Stromal cell of bone marrow (primary cell): Measurements from ENCODE around the gene SLC38A8.

Experiments used
- DNase-seq: peaks from one replicate; pipeline ENCODE4 v3.0.0-alpha.2; 2012; ENCODE audit warnings: low read depth

Gene SLC38A8

DNA sequence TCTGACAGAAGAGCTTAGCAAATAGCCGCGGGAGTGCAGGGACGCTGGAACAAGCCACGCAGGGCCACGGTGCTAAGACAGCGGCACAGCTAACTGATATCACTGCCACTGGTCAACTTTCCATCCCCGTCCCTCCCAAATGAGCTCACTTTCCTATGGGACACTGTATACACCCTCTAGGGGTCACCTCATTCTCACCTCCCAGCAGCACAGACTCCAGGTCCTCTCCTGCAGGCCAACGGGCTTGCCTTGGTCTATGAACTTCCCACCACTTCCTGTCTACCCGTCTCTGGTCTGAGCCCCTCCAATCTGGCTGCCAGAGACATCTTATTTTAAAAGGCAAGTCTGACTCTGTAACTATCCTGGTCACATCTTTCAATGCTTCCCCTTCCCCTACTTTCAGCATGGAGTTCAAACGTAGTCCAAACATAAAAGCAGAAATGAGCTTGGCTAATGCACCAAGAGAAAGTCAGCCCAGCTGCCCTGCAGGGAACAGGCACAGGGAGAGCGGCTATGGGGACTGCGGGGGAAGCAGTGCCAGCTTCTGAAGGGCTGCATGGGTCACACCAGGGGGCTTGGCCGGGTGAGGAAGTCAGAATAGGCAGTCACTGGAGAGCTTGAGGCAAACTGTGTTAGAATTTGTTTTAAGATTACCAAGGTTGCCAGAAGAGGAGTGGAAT, 26.3 kb upstream of the SLC38A8 start:
- DNase-seq, result no peak

DNA sequence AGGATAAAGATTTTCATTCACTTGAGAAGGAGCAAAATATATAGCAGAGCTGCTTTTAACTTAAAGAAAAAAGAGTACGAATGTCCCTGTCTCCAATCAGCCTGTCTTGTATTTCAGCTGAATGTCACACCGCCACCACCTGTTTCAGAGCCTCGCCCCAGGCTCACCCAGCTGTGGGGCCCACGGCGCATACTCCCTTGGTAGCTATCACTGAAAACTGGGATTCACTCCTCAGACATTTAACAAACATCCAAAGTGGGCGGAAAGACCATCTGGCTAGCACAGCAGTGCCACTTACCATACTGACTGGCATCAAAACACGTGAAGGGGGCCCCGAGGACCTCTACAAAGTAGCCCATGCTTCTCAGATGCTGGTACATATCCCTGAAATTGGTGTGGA, 25.4 kb upstream of the SLC38A8 start:
- DNase-seq, result no peak

DNA sequence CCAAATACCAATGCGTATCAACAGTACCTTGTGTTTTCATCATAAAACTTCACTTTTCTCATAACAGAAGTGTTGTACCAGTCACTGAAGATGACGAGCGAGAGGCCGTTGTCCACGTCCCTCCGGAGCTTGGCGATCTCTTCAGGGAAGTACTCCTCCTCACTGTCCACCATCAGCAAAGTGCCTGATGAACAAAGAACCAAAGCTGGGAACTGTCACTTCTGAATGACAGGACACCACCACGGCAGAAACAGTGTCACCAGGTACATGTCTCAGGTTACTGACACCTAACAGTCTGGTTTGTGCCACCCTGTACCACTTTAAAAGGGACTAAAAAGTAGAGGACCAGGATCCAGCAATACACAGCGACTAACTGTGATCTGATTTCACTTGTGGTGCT, 25.0 kb upstream of the SLC38A8 start:
- no peak for DNase-seq

DNA sequence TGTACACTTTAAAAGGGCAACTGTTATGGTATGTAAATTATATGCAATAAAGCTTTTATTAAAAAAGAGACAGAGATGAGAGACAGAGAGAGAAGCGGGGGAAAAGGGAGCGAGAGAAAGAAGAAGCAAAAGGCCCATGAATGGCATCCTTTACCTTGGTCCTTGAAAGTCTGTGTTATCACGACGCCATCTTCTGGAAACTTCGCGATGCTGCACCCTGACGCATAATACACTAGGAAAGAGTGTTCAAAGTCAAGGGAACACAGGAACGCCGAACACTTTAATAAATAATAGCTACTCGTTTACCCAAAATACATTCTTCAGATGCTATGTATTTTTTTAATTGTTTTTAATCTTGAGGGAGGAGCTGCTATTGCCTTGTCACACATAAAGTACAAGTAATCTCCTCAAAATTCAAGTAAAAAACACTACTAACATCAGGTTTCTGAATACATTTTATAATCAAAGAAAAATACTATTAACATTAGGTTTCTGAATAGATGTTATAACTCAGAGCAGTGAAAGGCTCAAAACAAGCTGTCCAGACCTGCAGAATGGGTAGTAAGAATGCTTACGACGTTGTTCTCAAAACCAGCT, 23.0 kb upstream of the SLC38A8 start:
- peak; percentile 25 for DNase-seq

DNA sequence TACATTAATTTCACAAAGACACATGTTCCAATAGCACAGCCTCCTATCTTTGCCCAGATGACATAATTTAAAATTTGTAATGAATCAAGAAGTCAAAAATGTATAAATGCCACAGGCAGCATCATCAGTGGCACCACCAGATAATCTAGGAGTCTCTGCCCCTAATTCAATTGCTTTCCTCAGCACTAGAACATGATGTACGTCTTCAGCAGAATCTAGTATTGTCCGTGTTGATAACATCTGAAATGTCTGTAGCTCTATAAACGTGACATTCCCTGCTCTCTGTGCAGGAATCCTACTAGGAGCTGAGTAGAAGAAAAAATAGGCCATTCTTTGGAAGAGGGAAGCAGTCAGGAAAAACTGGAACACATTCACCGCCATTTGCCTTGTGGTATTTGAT, 21.4 kb upstream of the SLC38A8 start:
- DNase-seq, result no peak

DNA sequence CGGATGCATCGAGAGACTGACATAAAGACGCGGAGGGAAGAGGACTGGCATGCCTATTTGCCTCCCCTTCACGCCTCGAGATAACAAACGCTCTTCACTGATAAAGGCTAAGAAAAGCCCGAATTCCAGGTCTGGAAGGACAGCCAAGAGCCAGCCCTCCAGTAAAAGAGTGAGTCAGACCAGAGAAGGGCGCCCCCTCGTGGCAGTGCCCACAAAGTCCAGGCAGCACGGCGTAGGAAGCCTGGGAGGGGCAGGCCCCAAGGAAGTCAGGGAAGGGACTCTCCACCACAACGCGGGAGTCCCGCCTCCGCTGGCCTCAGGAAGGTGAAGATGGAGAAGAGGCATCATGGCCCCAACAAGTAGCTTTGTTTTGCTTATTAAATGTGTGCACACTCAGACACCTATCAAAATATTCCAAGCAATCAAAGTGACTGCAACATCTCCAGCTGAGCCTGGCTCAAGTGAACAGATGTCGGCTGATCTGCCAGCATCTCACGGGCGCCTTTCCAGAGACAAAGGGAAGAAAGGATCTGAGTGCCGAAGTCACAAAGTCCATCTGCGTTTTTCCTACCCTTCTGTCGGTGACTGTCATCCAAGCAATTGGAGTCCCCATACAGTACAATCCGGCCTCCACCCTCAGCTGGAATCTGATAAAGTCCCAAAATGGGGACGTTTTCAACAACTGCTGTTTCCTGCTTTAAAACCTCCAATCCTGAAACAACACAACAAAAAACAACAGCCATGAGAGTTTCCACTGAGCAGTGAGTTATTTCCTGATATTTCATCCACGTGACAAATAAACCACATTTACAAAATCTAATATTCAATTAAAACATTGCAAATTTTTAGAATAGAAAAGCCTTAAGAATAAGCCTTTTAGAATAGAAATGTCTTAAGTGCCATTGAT, 20.4 kb upstream of the SLC38A8 start:
- peak; percentile 47 for DNase-seq

DNA sequence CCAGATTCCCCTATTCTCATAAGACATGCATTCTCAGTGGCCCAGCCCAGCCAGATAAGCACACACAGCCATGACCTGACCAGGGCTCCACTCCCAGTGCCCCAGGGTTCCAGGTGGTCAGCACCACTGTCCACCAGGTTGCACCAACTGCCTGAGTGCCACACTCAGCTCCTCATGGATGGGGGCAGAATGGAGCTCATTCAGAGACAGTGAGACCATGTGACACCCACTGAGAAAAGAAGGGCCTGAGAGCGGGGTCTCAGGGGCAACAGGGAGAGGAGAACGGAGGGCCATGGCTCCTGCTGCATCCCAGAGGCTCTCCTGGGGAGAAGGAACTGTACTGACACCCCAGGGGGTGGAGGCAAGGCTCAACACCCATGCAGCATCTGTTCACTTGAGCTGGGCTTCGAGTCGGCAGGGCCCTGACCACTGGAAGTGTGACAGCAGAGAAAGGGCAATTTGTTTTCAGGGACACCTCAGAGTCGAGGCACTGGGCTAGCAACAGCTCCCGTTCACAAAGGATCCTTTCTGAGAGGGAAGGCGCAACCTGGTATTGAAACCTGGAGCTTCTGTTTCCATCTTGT, 18.7 kb upstream of the SLC38A8 start:
- no peak for DNase-seq

DNA sequence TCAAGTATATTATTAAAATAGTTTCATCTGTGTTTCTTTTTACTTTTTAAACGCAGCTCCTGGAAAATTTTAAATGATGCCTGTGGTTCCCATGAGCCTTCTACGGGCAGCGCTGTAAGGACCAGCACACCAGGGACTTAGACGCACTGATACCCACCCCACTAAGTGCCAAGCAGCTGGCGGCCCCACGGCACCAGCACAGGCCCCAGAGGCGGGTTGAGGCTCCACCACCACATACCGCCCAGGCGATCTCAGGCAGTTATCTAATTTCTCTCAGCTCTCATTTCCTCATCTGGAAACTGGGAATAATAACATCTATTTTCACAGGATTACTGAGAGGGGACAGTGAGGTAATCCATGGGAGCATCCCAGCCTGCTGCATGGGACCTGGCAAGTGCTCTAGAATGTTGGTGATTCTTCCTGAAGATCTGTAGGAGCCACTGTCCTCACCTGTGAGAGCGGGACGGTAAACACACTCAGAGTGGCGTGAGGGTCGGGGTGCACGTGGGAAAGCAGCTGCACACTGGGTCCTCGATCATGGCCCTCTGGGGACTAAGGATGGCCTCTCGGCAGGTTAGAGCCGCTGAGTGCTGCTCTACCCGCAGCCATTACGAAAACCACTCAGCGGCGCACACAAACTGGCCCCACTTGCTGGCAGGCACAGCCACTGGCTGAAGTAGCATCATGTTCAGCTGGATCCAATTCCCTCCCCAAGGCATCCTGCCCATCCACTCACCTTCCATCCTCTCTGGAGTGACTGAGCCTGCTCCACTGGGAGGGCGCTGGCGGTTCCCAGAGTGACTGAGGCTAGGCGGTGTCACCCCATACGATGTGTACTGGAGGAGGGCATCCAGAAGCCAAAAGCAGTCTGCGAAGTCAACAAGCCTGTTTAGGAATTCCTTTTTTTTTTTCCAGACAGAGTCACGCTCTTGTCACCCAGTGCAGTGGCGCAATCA, 17.6 kb upstream of the SLC38A8 start:
- no peak for DNase-seq

DNA sequence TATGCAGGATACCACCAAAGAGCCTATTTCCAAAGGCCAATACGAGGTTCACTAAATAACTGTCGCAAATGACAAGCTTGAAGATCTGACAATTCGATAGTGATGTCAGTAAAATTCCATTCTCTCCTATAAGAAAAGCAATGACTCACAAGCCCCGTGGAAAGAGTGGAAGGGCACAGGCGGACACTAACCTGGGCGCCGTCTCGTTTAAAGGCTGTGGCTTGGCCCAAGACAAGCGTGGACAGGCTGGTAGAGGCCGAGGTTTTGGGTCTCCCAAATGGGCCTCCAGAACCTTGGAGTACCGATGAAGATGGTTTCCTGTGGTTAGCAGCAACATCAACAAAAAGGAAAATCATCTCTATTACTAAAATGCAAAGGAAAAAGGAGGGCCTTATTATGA, 16.5 kb upstream of the SLC38A8 start:
- no peak for DNase-seq

DNA sequence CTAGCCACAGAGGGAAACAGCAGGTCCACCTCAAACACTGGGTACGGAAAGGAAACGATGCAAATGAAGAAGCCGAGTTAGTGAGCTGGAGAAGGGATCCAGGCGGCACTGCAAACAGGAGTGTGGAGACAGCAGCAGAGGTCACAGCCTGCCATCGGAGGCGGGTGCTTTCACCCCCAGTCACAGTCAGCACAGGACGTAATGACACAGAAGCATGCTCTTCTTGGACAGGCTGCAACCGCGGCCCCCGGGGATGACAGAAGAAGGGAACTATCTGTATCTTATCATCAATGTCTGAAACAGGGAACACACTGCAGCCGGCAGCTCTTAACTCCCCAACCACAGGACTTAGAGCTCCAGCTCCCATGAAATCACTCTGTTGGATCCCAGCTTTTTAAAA, 16.1 kb upstream of the SLC38A8 start:
- no peak for DNase-seq

DNA sequence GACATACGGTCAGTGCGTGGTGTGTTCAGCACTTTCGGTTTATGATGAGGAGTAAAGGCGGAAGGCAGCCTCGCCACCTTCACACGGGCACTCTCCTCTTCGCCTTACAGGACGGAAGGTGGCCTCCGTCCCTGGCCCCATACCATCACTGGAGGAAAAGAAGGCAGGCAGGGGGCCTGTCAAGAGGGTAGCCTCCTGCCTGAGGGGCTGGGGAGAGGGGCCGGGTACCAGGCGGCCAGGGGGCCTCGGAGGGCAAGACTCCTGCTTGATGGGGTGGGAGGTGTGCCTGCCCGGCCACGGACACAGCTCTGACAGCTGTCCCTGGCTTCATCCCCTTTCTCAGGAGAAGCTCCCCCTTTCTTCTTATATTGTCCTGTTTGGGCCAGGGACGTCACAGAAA, 15.6 kb upstream of the SLC38A8 start:
- no peak for DNase-seq

DNA sequence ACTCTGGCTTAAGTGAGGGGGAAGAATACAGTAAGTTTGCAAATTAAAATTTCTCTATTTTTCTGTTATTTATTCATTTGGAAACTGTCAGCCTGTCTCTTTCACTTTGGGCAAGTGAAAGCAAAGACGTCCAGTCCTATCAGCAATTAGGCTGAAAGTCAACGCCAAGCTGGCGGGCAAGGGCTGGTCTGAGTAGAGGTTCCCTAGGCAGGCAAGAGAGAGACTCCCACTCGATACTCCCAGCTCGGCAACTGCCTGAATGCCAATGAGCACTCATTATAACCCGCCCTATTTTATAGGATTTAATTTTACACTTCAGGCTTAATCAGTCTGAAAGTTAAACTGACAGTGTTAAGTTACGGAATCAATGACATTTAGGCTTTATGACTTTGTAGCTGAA, 14.3 kb upstream of the SLC38A8 start:
- DNase-seq, result no peak

DNA sequence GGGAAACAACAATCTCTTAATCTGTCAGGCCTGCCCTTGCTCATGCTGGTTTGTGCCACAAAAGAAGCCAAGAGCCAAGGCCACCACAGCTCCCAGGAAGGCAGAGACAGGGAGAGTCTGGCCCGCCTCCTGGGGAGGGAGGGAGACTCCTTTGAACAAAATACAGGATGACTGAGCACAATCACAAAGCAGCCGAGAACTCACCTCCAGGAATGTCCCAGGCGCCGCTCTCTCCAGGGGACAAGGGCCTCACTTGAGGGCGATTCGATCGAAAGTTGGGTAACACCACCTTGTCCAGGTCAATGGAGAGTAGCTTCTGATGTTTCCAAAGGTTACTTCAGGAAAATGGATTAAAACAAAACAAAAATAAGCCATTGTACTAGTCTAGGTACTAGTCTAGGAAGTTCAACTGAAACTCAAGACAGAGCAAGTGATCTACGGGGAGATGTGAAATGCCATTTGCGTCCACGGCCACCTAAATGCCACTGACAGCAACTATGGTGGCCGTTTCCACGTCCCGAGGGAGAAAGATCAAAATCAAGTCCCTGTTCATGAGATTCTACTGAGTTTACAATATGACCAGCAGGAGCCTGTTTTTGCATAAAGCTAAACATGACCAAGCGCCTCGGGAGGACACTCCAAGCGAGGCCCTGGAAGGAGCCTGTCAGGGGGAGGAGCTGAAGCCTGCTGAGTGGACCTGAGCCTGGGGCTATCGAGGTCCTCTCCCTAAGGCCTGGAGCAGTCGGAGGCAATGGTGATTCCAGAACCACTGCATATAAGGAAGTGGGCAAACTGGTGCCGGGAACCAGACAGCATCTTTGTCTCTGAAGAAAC, 13.4 kb upstream of the SLC38A8 start:
- DNase-seq, result no peak

DNA sequence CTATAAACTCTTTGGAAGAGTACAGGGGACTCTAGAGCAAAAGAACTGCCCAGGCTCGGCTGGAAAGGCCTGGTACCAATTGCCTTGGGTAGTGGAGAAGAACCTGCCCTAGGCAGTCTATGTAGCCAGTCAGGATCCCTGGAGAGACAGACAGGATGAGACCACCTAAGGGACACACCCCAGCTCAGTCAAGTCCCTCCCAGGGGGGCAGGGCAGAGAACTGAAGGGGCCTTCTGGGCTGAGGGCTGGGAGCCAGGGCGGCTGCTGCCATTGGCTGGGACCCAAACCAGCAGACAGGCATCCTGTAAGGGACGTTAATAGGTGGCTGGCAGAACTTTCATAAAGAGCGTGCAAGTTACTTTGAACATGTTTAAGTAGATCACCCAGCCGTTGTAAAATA, 12.8 kb upstream of the SLC38A8 start:
- DNase-seq, result no peak

DNA sequence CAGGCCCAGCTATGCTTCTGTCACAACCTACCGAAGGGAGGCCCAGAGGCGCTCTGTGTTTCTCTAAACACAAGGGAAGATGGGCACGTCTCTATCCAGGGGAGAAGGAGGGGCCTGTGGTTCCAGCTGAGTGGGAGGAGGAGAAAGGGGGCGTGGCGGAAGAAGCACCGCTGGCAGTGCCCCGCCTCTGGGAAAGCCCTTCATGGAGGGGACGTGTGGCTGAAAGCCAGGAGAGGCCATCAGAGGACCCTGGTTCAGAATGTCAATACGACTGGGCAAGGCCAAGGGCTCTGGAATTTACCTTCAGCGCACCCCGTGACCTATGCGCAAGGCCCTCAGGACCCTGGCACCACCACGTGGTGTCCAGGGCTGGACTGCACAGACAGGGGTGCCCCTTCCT, 12.3 kb upstream of the SLC38A8 start:
- no peak for DNase-seq

DNA sequence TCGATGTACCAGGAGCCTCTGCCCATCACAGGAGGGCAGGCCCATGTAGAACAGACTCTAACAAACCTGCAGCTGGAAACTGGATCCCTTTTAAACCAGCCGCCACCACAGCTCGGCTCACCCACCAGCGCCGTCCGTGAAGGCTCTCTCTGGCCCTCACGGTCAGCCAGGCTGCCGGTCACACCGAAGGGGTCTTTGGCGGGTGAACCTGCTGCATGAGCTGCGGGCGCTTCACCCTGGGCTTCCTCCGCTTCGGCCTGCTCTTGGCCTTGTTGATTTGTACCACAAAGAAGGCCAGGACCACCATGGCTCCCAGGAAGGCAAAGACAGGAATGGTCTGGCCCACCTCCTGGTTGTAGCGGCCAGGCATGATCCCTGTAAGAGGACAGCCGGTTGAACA, 11.7 kb upstream of the SLC38A8 start:
- DNase-seq, result no peak

DNA sequence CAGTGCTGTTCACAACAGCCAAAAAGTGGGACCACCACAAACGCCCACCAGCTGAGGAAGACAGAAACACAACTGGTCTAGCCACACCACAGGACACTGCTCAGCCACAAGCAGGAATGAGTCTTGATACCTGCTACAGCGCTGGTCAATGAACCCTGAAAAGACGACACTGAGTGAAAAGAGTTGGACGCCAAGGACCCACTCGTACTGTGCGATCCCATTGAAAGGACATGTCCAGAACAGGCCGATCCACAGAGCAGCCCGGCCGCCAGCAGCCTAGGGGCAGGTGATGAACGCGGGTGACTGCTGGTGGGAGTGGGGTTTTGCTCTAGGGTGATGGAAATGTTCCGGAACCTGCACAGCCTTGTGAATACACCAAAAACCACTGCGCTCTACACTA, 10.6 kb upstream of the SLC38A8 start:
- no peak for DNase-seq

DNA sequence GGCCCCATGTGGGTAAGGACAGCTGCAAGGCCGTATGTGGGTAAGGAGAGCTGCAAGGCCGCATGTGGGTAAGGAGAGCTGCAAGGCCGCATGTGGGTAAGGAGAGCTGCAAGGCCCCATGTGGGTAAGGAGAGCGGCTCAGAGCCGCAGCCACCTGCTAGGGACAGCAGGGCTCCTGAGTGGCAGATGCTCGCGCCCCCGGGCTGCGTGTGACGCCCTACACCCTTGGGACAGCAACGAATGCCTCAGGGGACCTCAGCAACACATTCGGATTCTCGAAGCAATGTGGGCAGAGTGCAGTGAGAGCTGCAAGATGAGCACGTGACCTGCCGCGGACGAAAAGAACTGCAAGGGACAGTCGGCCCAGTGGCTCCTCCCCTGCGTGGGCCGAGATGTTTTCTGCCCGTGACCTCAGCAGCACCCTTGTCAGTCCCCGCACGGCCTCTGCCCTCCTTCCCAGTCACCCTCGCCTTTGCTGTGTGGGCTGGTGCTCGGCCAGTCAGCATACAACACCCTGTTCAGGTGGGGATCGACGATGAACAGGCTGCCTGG, 9.6 kb upstream of the SLC38A8 start:
- no peak for DNase-seq

DNA sequence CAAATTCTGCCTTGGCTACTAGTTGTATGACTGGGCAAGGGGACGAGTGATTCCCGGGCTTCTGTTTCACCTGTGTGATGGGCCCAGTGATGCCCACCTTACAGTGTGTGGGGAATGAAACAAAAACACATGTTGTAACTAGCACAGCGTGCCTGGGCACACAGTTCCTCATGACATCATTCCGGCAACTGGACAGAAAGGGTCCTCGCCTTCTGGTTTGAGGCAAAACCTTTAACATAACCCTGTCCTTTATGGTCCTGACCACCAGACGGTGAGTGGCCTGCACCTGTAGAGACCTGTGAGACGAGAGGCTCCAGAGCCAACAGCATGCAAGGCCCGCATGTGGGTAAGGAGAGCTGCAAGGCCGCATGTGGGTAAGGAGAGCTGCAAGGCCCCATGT, 7.7 kb upstream of the SLC38A8 start:
- no peak for DNase-seq

DNA sequence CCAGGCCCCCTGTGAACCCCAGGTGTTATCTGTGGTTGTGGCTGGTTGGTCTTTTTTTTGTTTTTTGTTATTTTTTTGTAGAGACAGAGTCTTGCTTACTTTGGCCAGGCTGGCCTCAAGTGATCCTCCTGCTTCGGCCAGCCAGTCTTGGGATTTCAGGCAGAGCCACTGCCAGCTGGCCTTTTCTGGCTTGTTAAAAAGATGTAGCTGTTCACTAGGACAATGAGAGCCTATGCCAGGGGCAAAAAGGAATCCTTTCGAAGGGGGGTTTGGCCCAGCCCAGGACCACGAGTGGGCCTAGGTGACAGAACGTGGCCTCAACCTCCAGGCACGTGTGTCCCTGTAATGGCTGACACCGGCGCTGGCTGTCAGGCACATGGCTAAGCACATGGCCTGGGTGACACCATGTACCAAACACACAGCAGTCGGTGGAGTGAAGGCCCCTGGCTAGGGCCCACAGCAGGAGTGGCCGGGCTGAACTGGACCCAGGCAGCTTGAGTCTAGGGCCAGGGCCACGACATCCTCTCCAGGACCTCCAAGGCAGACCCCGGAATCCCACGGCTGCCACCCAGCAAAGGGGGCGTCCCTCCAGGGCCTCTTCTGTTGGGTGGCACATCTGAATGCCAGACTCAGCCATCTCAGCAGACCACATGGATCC, 6.9 kb upstream of the SLC38A8 start:
- no peak for DNase-seq
